Vagina (tissue), 2 donors: ENCODE results near the gene HPS3. TPM values are rescaled to one million over a fixed set of nuclear protein-coding genes. Genes with fewer than 3 reads are reported as not detected.

Source experiments
- DNase-seq, 2 donors: peaks; one replicate each; pipeline ENCODE4 v3.0.0-alpha.2; 2017; ENCODE audit errors: extremely low spot score in 2 of 2
- H3K27ac ChIP-seq: fragments of 200-600 bp; sonication (generic); one replicate; pipeline ENCODE4 v1.5.1; 2019
- H3K27me3 ChIP-seq: fragments of 200-600 bp; sonication (generic); one replicate; pipeline ENCODE4 v1.5.1; 2019
- H3K36me3 ChIP-seq, 2 donors: fragments of 200-600 bp; sonication (generic); one replicate each; pipeline ENCODE4 v1.5.1; 2017 to 2019
- H3K4me1 ChIP-seq: fragments of 200-600 bp; sonication (generic); one replicate; pipeline ENCODE4 v1.5.1; 2019
- H3K4me3 ChIP-seq, 2 donors: fragments of 200-600 bp; sonication (generic); 1 replicate in 1 of 2; 2 replicates in 1 of 2; pipeline ENCODE4 v1.5.1; 2016 to 2019
- H3K9me3 ChIP-seq: fragments of 200-600 bp; sonication (generic); one replicate; pipeline ENCODE4 v1.5.1; 2019
- POLR2A ChIP-seq, 2 donors: fragments of 450-650 bp; IDR thresholded peaks; one replicate each; pipeline ENCODE4 v1.6.1; 2017; ENCODE audit warnings: antibody characterized with exemption in 2 of 2, mild to moderate bottlenecking in 2 of 2, moderate library complexity in 2 of 2
- POLR2AphosphoS5 ChIP-seq, 2 donors: sonication (generic); formaldehyde crosslinking; IDR thresholded peaks; one replicate each; pipeline ENCODE4 v1.9.0; 2017; ENCODE audit warnings: antibody characterized with exemption in 2 of 2, mild to moderate bottlenecking in 2 of 2, low read depth in 1 of 2; ENCODE audit not compliant: insufficient read depth in 1 of 2
- intact Hi-C: fragments of 100-400 bp; cut with DNase I; formaldehyde crosslinking; loops from one replicate; pipeline ENCODE4 v1.15.1; 2023
- total RNA-seq: library from RNA; depleted of rRNA; stranded (reverse); fragments of >200 nt; gene quantifications from one replicate; pipeline ENCODE4 v1.2.3, GENCODE V29; 2016
- TF ChIP-seq, protein P1 (sequence below), 3 experiments: fragments of 450-650 bp in 2 of 3; fragments of 200-600 bp in 1 of 3; sonication (generic) in 1 of 3; IDR thresholded peaks; one replicate each; pipeline ENCODE4 v1.5.1; 2017 to 2019; ENCODE audit warnings: antibody characterized with exemption in 3 of 3, mild to moderate bottlenecking in 2 of 3, moderate library complexity in 2 of 3

The HPS3 gene
- total RNA-seq, 1 donor from 2014 or later: 25.5 TPM

GRCh38 chr3:149170672-149171071, 41.2 kb downstream of the HPS3 start:
- peaks cover 0 to 56% of the 10 kb centered on the region in 2 donors for H3K36me3 ChIP-seq
- intact Hi-C loops: no loop called here
- H3K9me3 ChIP-seq: no peaks in the 10 kb centered on the region
- no peak for DNase-seq
- no peak overlapping the region for H3K27ac ChIP-seq
- H3K27me3 ChIP-seq: no peaks in the 10 kb centered on the region
- H3K4me1 ChIP-seq: no peaks in the 10 kb centered on the region
- no peak overlapping the region for H3K4me3 ChIP-seq
- TF ChIP-seq POLR2AphosphoS5 (IDR thresholded peaks at IDR 0.05; ENCODE audit: insufficient read depth in 1 of 2, low read depth in 1 of 2): no peak
- TF ChIP-seq POLR2A (IDR thresholded peaks at IDR 0.05): no peak
- TF ChIP-seq, protein P1, sequence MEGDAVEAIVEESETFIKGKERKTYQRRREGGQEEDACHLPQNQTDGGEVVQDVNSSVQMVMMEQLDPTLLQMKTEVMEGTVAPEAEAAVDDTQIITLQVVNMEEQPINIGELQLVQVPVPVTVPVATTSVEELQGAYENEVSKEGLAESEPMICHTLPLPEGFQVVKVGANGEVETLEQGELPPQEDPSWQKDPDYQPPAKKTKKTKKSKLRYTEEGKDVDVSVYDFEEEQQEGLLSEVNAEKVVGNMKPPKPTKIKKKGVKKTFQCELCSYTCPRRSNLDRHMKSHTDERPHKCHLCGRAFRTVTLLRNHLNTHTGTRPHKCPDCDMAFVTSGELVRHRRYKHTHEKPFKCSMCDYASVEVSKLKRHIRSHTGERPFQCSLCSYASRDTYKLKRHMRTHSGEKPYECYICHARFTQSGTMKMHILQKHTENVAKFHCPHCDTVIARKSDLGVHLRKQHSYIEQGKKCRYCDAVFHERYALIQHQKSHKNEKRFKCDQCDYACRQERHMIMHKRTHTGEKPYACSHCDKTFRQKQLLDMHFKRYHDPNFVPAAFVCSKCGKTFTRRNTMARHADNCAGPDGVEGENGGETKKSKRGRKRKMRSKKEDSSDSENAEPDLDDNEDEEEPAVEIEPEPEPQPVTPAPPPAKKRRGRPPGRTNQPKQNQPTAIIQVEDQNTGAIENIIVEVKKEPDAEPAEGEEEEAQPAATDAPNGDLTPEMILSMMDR (IDR thresholded peaks at IDR 0.05): no peak

- intact Hi-C loops: no loop called here
- peaks cover 0 to 39% of the 10 kb centered on the region in 2 donors for H3K36me3 ChIP-seq
Measured at GRCh38 chr3:149174901-149175300, 45.5 kb downstream of the HPS3 start.

DNA sequence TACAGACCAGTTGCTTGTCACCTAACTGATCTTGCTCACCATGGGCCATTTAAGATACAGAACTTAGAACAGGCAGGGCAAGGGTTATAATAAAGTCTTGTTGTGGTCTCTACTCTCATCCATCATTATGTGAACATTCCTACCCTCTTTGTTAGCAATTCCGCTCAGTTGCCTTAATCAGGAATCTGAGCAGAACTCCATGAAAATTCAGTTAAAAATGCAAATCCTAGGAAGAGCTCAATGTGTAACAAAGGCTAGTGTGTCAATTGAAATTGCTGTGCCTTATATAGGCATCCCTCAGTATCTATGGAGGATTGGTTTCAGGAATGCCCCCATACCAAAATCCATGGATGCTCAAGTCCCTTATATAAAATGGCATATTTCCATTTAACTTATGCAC, 47.7 kb downstream of the HPS3 start:
- TF ChIP-seq POLR2AphosphoS5 (IDR thresholded peaks at IDR 0.05; ENCODE audit: insufficient read depth in 1 of 2, low read depth in 1 of 2): no peak
- TF ChIP-seq POLR2A (IDR thresholded peaks at IDR 0.05): no peak
- TF ChIP-seq, protein P1 (IDR thresholded peaks at IDR 0.05): no peak
- Histone ChIP-seq H3K4me3 (no peak overlapping the region), H3K27me3 (no peaks in the 10 kb centered on the region), H3K36me3 (peaks cover 0 to 17% of the 10 kb centered on the region in 2 donors), H3K27ac (no peak overlapping the region), H3K4me1 (no peaks in the 10 kb centered on the region), H3K9me3 (no peaks in the 10 kb centered on the region)
- no peak for DNase-seq
- intact Hi-C loops: no loop called here

More at GRCh38 chr3:149174901-149175300, 45.5 kb downstream of the HPS3 start:
- Histone ChIP-seq H3K27me3 (no peaks in the 10 kb centered on the region), H3K9me3 (no peaks in the 10 kb centered on the region), H3K4me3 (no peak overlapping the region), H3K4me1 (no peaks in the 10 kb centered on the region), H3K27ac (no peak overlapping the region)
- TF ChIP-seq, protein P1 (IDR thresholded peaks at IDR 0.05): no peak
- TF ChIP-seq POLR2A (IDR thresholded peaks at IDR 0.05): no peak
- no peak for TF ChIP-seq POLR2AphosphoS5 (IDR thresholded peaks at IDR 0.05; ENCODE audit: insufficient read depth in 1 of 2, low read depth in 1 of 2)
- no peak for DNase-seq

- Histone ChIP-seq H3K4me3 (no peak overlapping the region), H3K9me3 (no peaks in the 10 kb centered on the region), H3K27ac (peak overlapping the region; percentile 58), H3K36me3 (peaks cover 0 to 6% of the 10 kb centered on the region in 2 donors), H3K27me3 (no peaks in the 10 kb centered on the region), H3K4me1 (no peaks in the 10 kb centered on the region)
- intact Hi-C loops: no loop called here
- TF ChIP-seq POLR2A (IDR thresholded peaks at IDR 0.05): no peak
- TF ChIP-seq, protein P1 (IDR thresholded peaks at IDR 0.05): no peak
- no peak for TF ChIP-seq POLR2AphosphoS5 (IDR thresholded peaks at IDR 0.05; ENCODE audit: insufficient read depth in 1 of 2, low read depth in 1 of 2)
- no peak for DNase-seq
Measured at GRCh38 chr3:149179220-149179619, 49.8 kb downstream of the HPS3 start.

GRCh38 chr3:149180057-149180573, 50.7 kb downstream of the HPS3 start:
- Histone ChIP-seq H3K27ac (peak overlapping the region; percentile 49), H3K4me3 (no peak overlapping the region), H3K4me1 (no peaks in the 10 kb centered on the region), H3K27me3 (no peaks in the 10 kb centered on the region), H3K36me3 (peaks cover 0 to 6% of the 10 kb centered on the region in 2 donors), H3K9me3 (no peaks in the 10 kb centered on the region)
- DNase-seq: peak in 1 of 2 donors; percentile 99
- TF ChIP-seq POLR2AphosphoS5 (IDR thresholded peaks at IDR 0.05; ENCODE audit: insufficient read depth in 1 of 2, low read depth in 1 of 2) (peak; percentile 49 to 84), POLR2A (IDR thresholded peaks at IDR 0.05) (no peak)
- intact Hi-C loops: no loop called here
